HG03025 (cell line): Measurements from ENCODE around the gene LYSET.
"Not testable (repeated sequence)": the region's sequence is repeated elsewhere in the genome, so short reads cannot be mapped to it uniquely, and the experiment has no call there.

Experiments
- ATAC-seq: cut with Tn5 transposase; IDR thresholded peaks from one replicate; pipeline ENCODE4 v1.9.1; 2021; ENCODE audit warnings: mild to moderate bottlenecking, moderate library complexity; ENCODE audit not compliant: unreplicated experiment, low FRiP score

The LYSET gene

GRCh38 chr14:93165271-93166265 is 19.5 kb upstream of the LYSET start:
- not testable (repeated sequence) for ATAC-seq

DNA sequence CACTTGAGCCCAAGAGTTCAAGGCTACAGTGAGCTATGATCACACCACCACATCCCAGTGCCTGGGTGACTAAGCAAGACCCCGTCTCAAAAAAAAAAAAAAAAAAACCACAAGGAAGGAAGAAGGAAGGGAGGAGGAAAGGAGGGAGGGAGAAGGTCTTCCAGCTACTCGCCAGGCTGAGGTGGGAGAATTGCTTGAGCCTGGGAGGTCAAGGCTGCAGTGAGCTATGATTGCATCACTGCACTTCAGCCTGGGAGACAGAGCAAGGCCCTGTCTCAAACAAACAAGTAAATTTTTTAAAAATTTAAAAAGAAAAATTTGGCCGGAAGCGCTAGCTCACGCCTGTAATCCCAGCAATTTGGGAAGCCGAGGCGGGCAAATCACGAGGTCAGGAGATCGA is 16.5 kb upstream of the LYSET start:
- ATAC-seq: not testable (repeated sequence)

DNA sequence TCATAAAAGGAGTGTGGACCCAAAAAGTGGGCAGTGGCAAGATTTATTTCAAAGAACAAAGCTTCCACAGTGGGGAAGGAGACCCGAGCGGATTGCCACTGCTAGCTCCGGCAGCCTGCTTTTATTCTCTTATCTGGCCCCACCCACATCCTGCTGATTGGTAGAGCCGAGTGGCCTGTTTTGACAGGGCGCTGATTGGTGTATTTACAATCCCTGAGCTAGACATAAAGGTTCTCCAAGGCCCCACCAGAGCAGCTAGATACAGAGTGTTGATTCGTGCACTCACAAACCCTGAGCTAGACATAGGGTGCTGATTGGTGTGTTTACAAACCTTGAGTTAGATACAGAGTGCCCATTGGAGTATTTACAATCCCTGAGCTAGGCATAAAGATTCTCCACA is 15.5 kb upstream of the LYSET start:
- not testable (repeated sequence) for ATAC-seq

DNA sequence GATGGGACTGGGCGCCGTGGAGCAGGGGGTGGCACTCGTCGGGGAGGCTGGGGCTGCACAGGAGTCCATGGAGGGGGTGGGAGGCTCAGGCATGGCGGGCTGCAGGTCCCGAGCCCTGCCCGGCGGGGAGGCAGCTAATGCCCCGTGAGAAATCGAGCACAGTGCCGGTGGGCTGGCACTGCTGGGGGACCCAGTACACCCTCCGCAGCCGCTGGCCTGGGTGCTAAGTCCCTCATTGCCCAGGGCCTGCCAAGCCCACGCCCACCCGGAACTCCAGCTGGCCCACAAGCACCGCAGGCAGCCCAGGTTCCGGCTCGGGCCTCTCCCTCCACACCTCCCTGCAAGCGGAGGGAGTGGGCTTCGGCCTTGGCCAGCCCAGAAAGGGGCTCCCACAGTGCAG is 15.0 kb upstream of the LYSET start:
- ATAC-seq: not testable (repeated sequence)

DNA sequence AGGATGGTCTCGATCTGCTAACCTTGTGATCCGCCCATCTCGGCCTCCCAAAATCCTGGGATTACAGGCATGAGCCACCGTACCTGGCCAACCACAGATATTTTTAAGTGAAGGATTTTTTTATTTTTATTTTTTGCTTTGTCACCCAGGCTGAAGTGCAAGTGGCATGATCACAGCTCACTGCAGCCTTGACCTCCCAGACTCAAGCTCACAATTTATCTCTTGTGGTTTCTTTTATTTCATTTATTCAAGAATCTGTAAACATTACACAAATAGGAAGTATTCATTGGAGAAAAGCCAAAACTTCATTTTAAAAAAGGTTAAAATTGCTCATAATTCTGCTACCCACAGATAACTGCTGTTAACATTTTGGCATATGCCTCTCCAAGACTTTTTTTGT is 13.7 kb upstream of the LYSET start:
- no peak for ATAC-seq

- no peak for ATAC-seq
Measured at GRCh38 chr14:93173943-93174395, 11.1 kb upstream of the LYSET start.

DNA sequence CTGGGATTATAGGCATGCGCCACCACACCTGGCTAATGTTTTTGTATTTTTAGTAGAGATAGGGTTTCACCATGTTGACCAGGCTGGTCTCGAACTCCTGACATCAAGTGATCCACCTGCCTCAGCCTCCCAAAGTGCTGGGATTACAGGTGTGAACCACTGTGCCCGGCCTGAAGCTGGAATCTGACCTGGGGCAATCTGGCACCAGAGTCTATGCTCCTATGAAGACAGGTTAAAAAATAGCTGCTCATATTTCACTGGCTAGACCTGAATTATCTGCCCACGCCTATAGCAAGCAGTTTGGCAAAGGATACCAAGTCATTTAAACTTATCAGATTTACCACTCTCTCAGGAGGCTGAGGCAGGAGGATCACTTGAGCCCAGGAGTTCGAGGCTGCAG is 10.4 kb upstream of the LYSET start:
- ATAC-seq: not testable (repeated sequence)

DNA sequence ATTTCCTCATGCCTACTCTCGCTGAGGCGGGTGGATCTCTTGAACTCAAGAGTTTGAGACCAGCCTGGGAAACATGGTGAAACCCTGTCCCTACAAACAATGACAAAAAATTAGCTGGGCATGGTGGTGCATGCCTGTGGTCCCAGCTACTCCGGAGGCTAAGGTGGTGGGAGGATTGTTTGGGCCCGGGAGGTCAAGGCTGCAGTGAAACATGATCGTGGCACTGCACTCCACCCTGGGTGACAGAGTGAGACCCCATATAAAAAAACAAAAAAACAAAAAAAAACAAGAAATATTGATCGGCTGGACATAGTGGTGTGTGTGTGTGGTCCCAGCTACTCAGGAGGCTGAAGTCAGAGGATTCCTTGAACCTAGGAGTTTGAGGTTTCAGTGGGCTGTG is 9.6 kb upstream of the LYSET start:
- ATAC-seq: no peak

GRCh38 chr14:93183596-93184317 is 1.4 kb upstream of the LYSET start:
- ATAC-seq: no peak

DNA sequence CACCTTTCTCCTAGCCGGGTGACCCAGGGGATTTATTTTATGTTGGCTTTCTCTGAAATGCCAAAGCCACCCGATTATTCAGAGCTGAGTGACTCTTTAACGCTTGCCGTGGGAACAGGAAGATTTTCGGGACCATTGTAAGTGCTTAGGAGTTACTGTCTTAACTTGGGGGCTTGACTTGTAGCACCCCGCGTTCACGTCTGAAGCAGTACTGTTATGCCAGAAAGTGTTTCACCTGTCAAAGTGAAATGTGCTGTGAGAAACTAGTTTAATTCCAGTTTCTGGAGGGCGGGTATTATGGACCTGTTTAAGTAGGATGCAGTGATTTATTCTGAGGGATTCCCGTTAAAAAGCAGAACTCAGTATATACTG is 218 bp downstream of the LYSET start:
- ATAC-seq: peak; percentile 11

DNA sequence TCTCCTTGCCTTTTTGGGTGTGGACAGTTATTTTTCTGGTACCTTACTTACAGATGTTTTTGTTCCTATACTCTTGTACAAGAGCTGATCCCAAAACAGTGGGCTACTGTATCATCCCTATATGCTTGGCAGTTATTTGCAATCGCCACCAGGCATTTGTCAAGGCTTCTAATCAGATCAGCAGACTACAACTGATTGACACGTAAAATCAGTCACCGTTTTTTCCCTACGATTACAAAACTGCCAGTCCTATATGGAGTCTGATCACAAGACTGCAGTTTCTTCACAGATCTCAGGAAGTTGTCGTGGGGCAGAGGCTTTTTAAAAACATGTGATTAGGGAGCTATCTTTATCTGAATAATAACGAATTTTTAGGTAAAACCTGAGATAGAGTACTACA is 1.3 kb downstream of the LYSET start:
- no peak for ATAC-seq

DNA sequence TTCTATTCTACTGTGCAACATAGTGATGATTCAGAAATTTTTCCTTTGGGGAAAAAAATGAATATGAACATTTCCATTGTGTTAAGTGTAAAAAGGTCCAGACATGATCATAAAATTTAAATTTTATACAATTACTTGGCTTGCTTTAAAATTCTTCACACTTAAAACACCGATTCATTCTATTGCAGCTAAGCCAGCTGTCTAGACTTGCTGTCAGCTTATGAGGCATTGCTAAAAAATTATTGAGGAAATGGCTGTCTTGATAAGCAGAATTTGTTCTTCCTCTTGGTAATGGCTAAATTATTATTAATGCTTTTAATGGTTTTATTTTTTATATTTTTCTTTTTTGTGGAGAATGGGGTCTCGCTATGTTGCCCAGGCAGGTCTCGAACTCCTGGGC is 1.8 kb downstream of the LYSET start:
- no peak for ATAC-seq

DNA sequence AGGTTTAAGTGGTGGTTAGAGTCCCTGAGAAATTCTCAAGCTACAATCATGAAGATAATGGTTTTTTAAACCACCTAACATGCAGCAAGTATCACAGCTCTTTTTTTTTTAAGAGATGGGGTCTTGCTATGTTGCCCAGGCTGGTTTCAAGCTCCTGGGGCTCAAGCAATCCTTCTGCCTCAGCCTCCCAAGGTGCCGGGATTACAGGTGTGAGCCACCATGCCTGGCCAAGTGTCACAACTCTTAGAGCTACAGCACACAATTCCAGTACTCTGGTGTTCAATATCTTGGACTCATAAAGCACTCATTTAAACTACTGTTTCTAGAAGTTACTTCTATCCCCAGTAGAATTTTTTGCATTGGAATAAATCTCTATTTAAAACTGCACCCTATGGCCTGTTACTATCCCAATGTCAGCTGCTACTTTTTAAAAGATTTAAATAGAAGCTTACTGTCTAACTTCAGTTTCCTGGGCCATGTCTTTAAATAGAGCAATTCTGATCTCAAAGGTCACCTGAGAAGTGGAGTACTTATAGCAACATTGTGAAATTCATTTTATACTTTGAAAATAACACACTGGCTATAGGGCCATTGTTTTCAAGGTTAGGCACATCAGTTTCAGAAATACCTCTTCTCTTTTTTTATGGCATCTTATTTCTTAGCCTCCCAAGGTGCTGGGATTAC is 10.3 kb downstream of the LYSET start:
- no peak for ATAC-seq

DNA sequence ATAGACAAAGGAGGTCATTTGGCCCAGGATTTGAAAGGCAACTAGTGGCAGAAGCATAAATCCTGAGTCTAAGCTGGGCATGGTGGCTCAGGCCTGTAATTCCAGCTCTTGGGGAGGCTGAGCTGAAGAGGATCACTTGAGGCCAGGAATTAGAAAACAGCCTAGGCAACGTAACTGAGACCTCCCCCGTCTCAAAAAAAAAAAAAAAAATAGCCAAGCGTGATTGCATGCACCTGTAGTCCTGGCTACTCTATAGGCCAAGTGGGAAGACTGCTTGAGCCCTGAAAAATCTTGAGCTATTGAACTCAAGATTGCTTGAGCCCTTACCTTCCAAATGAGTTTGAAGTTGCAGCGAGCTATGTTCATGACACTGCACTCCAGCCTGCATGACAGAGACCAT is 13.9 kb downstream of the LYSET start:
- no peak for ATAC-seq

GRCh38 chr14:93200553-93200952 is 15.4 kb downstream of the LYSET start:
- no peak for ATAC-seq

- ATAC-seq: no peak
Measured at GRCh38 chr14:93201155-93201704, 16.1 kb downstream of the LYSET start.

- peak; percentile 87 for ATAC-seq
Measured at GRCh38 chr14:93206793-93207467, 21.8 kb downstream of the LYSET start, which contains the start of the genes GON7 and UBR7. TSS of gene GON7 (minus strand) at chr14:93207065. CDS start at chr14:93207037, 28 bp downstream. TSS of gene UBR7 (plus strand) at chr14:93207256. CDS start at chr14:93207292, 36 bp downstream.

DNA sequence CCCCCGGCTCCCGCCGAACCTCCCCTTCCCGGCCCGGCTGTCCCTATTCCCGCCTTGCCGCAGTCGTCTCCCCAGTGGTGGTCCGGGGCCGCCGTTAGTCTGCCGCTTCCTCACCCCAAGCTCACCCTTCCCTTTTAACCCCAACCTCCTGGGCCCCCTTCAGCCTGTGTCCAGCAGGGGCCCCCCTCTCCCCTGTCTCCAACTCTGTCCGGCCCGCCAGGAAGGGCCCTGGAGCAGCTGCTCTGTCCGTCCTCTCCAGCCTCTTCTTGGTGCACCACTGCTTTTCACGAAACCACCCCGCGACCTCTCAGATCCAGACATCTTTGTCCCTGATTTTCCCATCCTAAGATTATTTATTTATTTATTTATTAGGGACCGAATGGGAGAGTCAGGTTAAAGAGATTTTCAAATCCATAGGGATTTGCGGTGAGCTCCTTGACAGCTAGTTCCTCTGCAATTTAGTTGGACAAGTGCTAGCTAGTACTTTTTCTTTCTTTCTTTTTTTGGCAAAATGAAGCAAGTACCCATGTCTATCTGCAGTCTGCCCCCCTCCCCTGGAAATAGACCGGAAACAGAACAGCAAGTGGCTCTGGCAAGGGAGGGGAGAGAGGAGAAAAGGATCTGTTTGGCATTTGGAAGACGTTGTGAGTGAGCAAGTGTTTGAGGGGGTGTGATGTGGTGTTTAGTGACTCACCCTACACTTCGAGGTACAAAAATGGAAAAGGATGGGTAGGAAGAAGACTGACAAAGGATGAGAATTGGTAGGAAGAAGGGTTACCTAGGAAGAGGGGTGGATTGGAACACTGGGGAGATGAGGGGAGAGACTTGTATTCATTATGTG is 22.6 kb downstream of the LYSET start:
- ATAC-seq: peak; percentile 33

DNA sequence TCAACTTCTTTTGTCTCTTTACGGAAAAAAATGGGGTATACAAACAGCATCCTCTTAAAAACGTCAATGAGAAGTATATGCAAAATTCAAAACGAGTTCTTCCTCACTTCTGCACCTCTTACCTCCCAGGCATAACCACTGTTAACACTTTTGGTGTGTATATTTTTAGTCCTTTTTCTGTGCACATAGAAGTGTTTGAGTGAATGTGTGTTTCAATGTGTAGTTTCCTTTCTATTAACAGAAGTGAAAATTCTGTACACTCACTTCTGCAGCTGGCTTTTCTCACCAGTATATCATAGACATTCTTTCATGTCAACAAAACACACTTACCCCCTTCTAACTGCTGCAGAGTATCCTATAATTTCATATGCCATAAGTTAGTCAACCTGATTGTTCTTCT is 27.3 kb downstream of the LYSET start:
- ATAC-seq: peak; percentile 91
